NT2/D1 (cell line): Measurements from ENCODE around the gene SCN5A.

Experiments
- DNase-seq: peaks from one replicate; pipeline ENCODE4 v3.0.0-alpha.2; 2011; ENCODE audit warnings: low read depth, low spot score
- H3K27me3 ChIP-seq: 2 replicates; pipeline ENCODE4 v1.6.0; 2011; ENCODE audit warnings: mild to moderate bottlenecking; ENCODE audit not compliant: insufficient read length, insufficient read depth
- H3K36me3 ChIP-seq: 2 replicates; pipeline ENCODE4 v1.6.1; 2011; ENCODE audit warnings: mild to moderate bottlenecking, low read length, mixed read lengths; ENCODE audit not compliant: insufficient read depth, insufficient read length
- H3K4me1 ChIP-seq: 2 replicates; pipeline ENCODE4 v1.5.1; 2011; ENCODE audit not compliant: insufficient read depth, insufficient read length
- H3K4me3 ChIP-seq: 2 replicates; pipeline ENCODE4 v1.5.1; 2011; ENCODE audit warnings: low read depth; ENCODE audit not compliant: insufficient read length
- H3K9ac ChIP-seq: 2 replicates; pipeline ENCODE4 v1.6.0; 2011; ENCODE audit warnings: low read depth; ENCODE audit not compliant: insufficient read length
- H3K9me3 ChIP-seq: 2 replicates; pipeline ENCODE4 v1.5.1; 2011; ENCODE audit warnings: mild to moderate bottlenecking, low read length; ENCODE audit not compliant: insufficient read depth
- SUZ12 ChIP-seq: IDR thresholded peaks from 2 replicates; pipeline ENCODE4 v1.6.1; 2011; ENCODE audit not compliant: insufficient read length, insufficient read depth; ENCODE audit errors: extremely low read depth
- YY1 ChIP-seq: IDR thresholded peaks from 2 replicates; pipeline ENCODE4 v1.6.1; 2011; ENCODE audit not compliant: insufficient read length, insufficient read depth
- ZNF274 ChIP-seq: IDR thresholded peaks from 2 replicates; pipeline ENCODE4 v1.6.1; 2011; ENCODE audit warnings: mild to moderate bottlenecking, low read depth, low read length

SCN5A gene

GRCh38 chr3:38588995-38589937, 60.2 kb downstream of the SCN5A start:
- H3K4me3 ChIP-seq: no peak overlapping the region
- H3K9me3 ChIP-seq: no peaks in the 10 kb centered on the region
- no peak for DNase-seq
- peaks cover 5% of the 10 kb centered on the region for H3K36me3 ChIP-seq
- no peak for TF ChIP-seq YY1
- TF ChIP-seq ZNF274: no peak
- H3K9ac ChIP-seq: no peak overlapping the region
- H3K4me1 ChIP-seq: no peaks in the 10 kb centered on the region
- H3K27me3 ChIP-seq: no peaks in the 10 kb centered on the region

- no peak for TF ChIP-seq YY1
- TF ChIP-seq ZNF274: no peak
- TF ChIP-seq SUZ12: no peak
- Histone ChIP-seq H3K27me3 (no peaks in the 10 kb centered on the region), H3K9ac (no peak overlapping the region), H3K36me3 (peaks cover 5% of the 10 kb centered on the region), H3K9me3 (no peaks in the 10 kb centered on the region), H3K4me1 (no peaks in the 10 kb centered on the region), H3K4me3 (no peak overlapping the region)
- DNase-seq: no peak
These were observed 61.0 kb downstream of the SCN5A start for GRCh38 chr3:38588371-38588971.

- no peaks in the 10 kb centered on the region for H3K4me1 ChIP-seq
- DNase-seq: no peak
- no peaks in the 10 kb centered on the region for H3K9me3 ChIP-seq
- H3K27me3 ChIP-seq: no peaks in the 10 kb centered on the region
- H3K36me3 ChIP-seq: peaks cover 5% of the 10 kb centered on the region
- H3K9ac ChIP-seq: no peak overlapping the region
- no peak overlapping the region for H3K4me3 ChIP-seq
- TF ChIP-seq SUZ12 (no peak), ZNF274 (no peak), YY1 (no peak)
These were observed 61.8 kb downstream of the SCN5A start for GRCh38 chr3:38587548-38588131.

- no peaks in the 10 kb centered on the region for H3K4me1 ChIP-seq
- H3K27me3 ChIP-seq: no peaks in the 10 kb centered on the region
- H3K4me3 ChIP-seq: no peak overlapping the region
- no peak for DNase-seq
- H3K9me3 ChIP-seq: no peaks in the 10 kb centered on the region
- TF ChIP-seq ZNF274 (no peak), SUZ12 (no peak), YY1 (no peak)
- H3K36me3 ChIP-seq: peaks cover 5% of the 10 kb centered on the region
- no peak overlapping the region for H3K9ac ChIP-seq
These were observed 62.7 kb downstream of the SCN5A start for GRCh38 chr3:38586546-38587520.

GRCh38 chr3:38585791-38586420, 63.6 kb downstream of the SCN5A start:
- TF ChIP-seq YY1: no peak
- TF ChIP-seq ZNF274: no peak
- TF ChIP-seq SUZ12: no peak
- Histone ChIP-seq H3K9me3 (no peaks in the 10 kb centered on the region), H3K36me3 (peaks cover 5% of the 10 kb centered on the region), H3K9ac (no peak overlapping the region), H3K4me1 (no peaks in the 10 kb centered on the region), H3K27me3 (no peaks in the 10 kb centered on the region), H3K4me3 (no peak overlapping the region)
- no peak for DNase-seq

GRCh38 chr3:38583688-38584087, 65.8 kb downstream of the SCN5A start:
- H3K4me3 ChIP-seq: no peak overlapping the region
- H3K9me3 ChIP-seq: no peaks in the 10 kb centered on the region
- no peak for DNase-seq
- H3K27me3 ChIP-seq: no peaks in the 10 kb centered on the region
- peaks cover 5% of the 10 kb centered on the region for H3K36me3 ChIP-seq
- TF ChIP-seq ZNF274: no peak
- no peak for TF ChIP-seq YY1
- TF ChIP-seq SUZ12: no peak
- no peak overlapping the region for H3K9ac ChIP-seq
- H3K4me1 ChIP-seq: peaks cover 10% of the 10 kb centered on the region
